Measurements from ENCODE around the gene TAL2.
"Not testable (repeated sequence)": the region's sequence is repeated elsewhere in the genome, so short reads cannot be mapped to it uniquely, and the experiment has no call there.

The TAL2 gene

GRCh38 chr9:105676351-105676923, 14.2 kb downstream of the TAL2 start:
- no peak for DNase-seq (ENCODE audit: low read depth)

- no peak for DNase-seq (ENCODE audit: low read depth)
Measured at GRCh38 chr9:105678163-105678562, 15.9 kb downstream of the TAL2 start.

GRCh38 chr9:105678781-105679180, 16.5 kb downstream of the TAL2 start:
- no peak for DNase-seq (ENCODE audit: low read depth)

- DNase-seq (ENCODE audit: low read depth) = no peak
Measured at GRCh38 chr9:105679257-105680022, 17.2 kb downstream of the TAL2 start.

GRCh38 chr9:105681313-105681712, 19.1 kb downstream of the TAL2 start:
- no peak for DNase-seq (ENCODE audit: low read depth)

- DNase-seq (ENCODE audit: low read depth) = no peak
Measured at GRCh38 chr9:105681724-105682123, 19.5 kb downstream of the TAL2 start.

GRCh38 chr9:105683688-105684275, 21.5 kb downstream of the TAL2 start:
- no peak for DNase-seq (ENCODE audit: low read depth)

GRCh38 chr9:105686936-105687335, 24.7 kb downstream of the TAL2 start:
- no peak for DNase-seq (ENCODE audit: low read depth)

- no peak for DNase-seq (ENCODE audit: low read depth)
Measured at GRCh38 chr9:105690742-105691141, 28.5 kb downstream of the TAL2 start.

GRCh38 chr9:105693435-105694189, 31.4 kb downstream of the TAL2 start:
- peak; percentile 4 for DNase-seq (ENCODE audit: low read depth)

- peak; percentile 12 for DNase-seq (ENCODE audit: low read depth)
Measured at GRCh38 chr9:105694190-105694847, 32.1 kb downstream of the TAL2 start, which contains the start of gene TMEM38B. TMEM38B (plus strand) TSS chr9:105694541; CDS start chr9:105694661, 120 bp downstream.

GRCh38 chr9:105694848-105695581, 32.8 kb downstream of the TAL2 start:
- peak; percentile 12 for DNase-seq (ENCODE audit: low read depth)

- no peak for DNase-seq (ENCODE audit: low read depth)
Measured at GRCh38 chr9:105696219-105696793, 34.0 kb downstream of the TAL2 start.

GRCh38 chr9:105697871-105698270, 35.6 kb downstream of the TAL2 start:
- no peak for DNase-seq (ENCODE audit: low read depth)

- no peak for DNase-seq (ENCODE audit: low read depth)
Measured at GRCh38 chr9:105698348-105698870, 36.2 kb downstream of the TAL2 start.

GRCh38 chr9:105700668-105701067, 38.4 kb downstream of the TAL2 start:
- DNase-seq (ENCODE audit: low read depth) = no peak

GRCh38 chr9:105701145-105701544, 38.9 kb downstream of the TAL2 start:
- no peak for DNase-seq (ENCODE audit: low read depth)

- no peak for DNase-seq (ENCODE audit: low read depth)
Measured at GRCh38 chr9:105702207-105702606, 40.0 kb downstream of the TAL2 start.

GRCh38 chr9:105703638-105704037, 41.4 kb downstream of the TAL2 start:
- DNase-seq (ENCODE audit: low read depth) = not testable (repeated sequence)

GRCh38 chr9:105706156-105706555, 43.9 kb downstream of the TAL2 start:
- no peak for DNase-seq (ENCODE audit: low read depth)

GRCh38 chr9:105708405-105708804, 46.1 kb downstream of the TAL2 start:
- no peak for DNase-seq (ENCODE audit: low read depth)

Data from HS-27A (cell line).